OCI-LY7 (cell line): Measurements from ENCODE around the gene CARNS1. TPM values are rescaled to one million over a fixed set of nuclear protein-coding genes. Genes with fewer than 3 reads are reported as not detected.

Experiments
- BruUV-seq: library from RNA; stranded (reverse); fragments of 400-500 nt; replicated peaks from 2 replicates; lab custom pipeline; 2021; lab: Mats Ljungman, UMichigan
- CTCF ChIA-PET: fragments of 300-600 bp; sonication (Branson Sonifier 250); formaldehyde crosslinking; loops from one replicate; lab custom pipeline; 2022; ENCODE audit warnings: antibody characterized with exemption; ENCODE audit not compliant: unreplicated experiment; lab: Charles Lee
- POLR2A ChIA-PET: fragments of 300-600 bp; sonication (Branson Sonifier 250); formaldehyde crosslinking; loops from one replicate; lab custom pipeline; 2022; ENCODE audit warnings: antibody characterized with exemption; lab: Charles Lee
- DNase-seq: peaks from one replicate; pipeline ENCODE4 v3.0.0-alpha.2; 2015; ENCODE audit warnings: low spot score
- H2AFZ ChIP-seq: fragments of 200-600 bp; sonication (generic), shearing (Covaris generic); 2 replicates; pipeline ENCODE4 v1.6.1; 2014; ENCODE audit warnings: mild to moderate bottlenecking, antibody characterized with exemption, low read length, moderate library complexity
- H3K27ac ChIP-seq: fragments of 200-600 bp; sonication (generic); 2 replicates; pipeline ENCODE4 v1.5.1; 2014; ENCODE audit warnings: mixed run types, low read depth, mild to moderate bottlenecking, moderate library complexity, low read length, inconsistent platforms; ENCODE audit not compliant: poor library complexity, severe bottlenecking
- H3K36me3 ChIP-seq: fragments of 200-600 bp; sonication (generic); 2 replicates; pipeline ENCODE4 v1.6.1; 2014; ENCODE audit warnings: mild to moderate bottlenecking, antibody characterized with exemption, low read length, moderate library complexity, mixed read lengths; ENCODE audit not compliant: insufficient read depth
- H3K4me1 ChIP-seq: fragments of 200-600 bp; sonication (generic); 2 replicates; pipeline ENCODE4 v1.5.1; 2014; ENCODE audit warnings: mild to moderate bottlenecking, low read length; ENCODE audit not compliant: insufficient read depth, poor library complexity, severe bottlenecking
- H3K4me2 ChIP-seq: fragments of 200-600 bp; sonication (generic); 2 replicates; pipeline ENCODE4 v1.6.1; 2014; ENCODE audit warnings: mild to moderate bottlenecking, low read length
- H3K4me3 ChIP-seq: fragments of 200-600 bp; sonication (generic); 2 replicates; pipeline ENCODE4 v1.5.1; 2014; ENCODE audit warnings: mild to moderate bottlenecking, low read depth, low read length; ENCODE audit not compliant: poor library complexity, severe bottlenecking
- H3K79me2 ChIP-seq: fragments of 200-600 bp; sonication (generic); 2 replicates; pipeline ENCODE4 v1.6.1; 2016; ENCODE audit warnings: low read depth, mild to moderate bottlenecking, low read length, moderate library complexity, mixed read lengths; ENCODE audit not compliant: insufficient read depth
- H3K9me2 ChIP-seq: fragments of 200-600 bp; sonication (generic); 2 replicates; pipeline ENCODE4 v1.6.1; 2016; ENCODE audit warnings: mild to moderate bottlenecking, low read length, mixed read lengths; ENCODE audit not compliant: insufficient read depth
- H3K9me3 ChIP-seq: fragments of 200-600 bp; sonication (generic); 2 replicates; pipeline ENCODE4 v1.6.1; 2014; ENCODE audit warnings: mild to moderate bottlenecking, mixed run types, low read length, mixed read lengths
- H4K20me1 ChIP-seq: fragments of 200-600 bp; sonication (generic); 2 replicates; pipeline ENCODE4 v1.6.1; 2014; ENCODE audit warnings: mild to moderate bottlenecking, antibody characterized with exemption, low read length, moderate library complexity, mixed read lengths; ENCODE audit not compliant: insufficient read depth
- EZH2phosphoT487 ChIP-seq: fragments of 200-600 bp; sonication (generic); IDR thresholded peaks from 2 replicates; pipeline ENCODE4 v1.6.1; 2018; ENCODE audit warnings: low read depth, borderline replicate concordance, mild to moderate bottlenecking, mixed run types, antibody characterized with exemption, low read length, moderate library complexity, mixed read lengths
- intact Hi-C: fragments of 100-400 bp; cut with micrococcal nuclease; formaldehyde crosslinking; loops from one replicate; pipeline ENCODE4 v1.10.0; 2022; ENCODE audit not compliant: unreplicated experiment
- total RNA-seq, 2 experiments: library from RNA; depleted of rRNA in 1 of 2; stranded (reverse); fragments of >200 nt in 1 of 2; shearing (Covaris generic) in 1 of 2; gene quantifications; 2 replicates each; pipeline ENCODE4 v1.2.3, GENCODE V29; 2014 to 2022
- TF ChIP-seq, protein P1 (sequence below): fragments of 200-600 bp; sonication (generic); conservative IDR thresholded peaks from 2 replicates; pipeline ENCODE4 v1.5.1; 2014; ENCODE audit warnings: mild to moderate bottlenecking, antibody characterized with exemption, low read length, moderate library complexity, mixed read lengths

Gene CARNS1
- total RNA-seq, 2 experiments from 2014 or later, result 0.06 to 0.21 TPM

- ChIA-PET POLR2A (interaction anchor here (1.0 kb wide), 1 partner anchor 19 kb away, joined by 4 read pairs; the partner anchor contains the start of gene PTPRCAP), CTCF (interaction anchor here (0.5 kb wide), 1 partner anchor 17 kb away, joined by 3 read pairs; no protein-coding TSS in a partner anchor)
- intact Hi-C loops, result no loop called here
- peaks cover 41% of the 10 kb centered on the region for H3K4me1 ChIP-seq
- no peak for DNase-seq
- H3K9me3 ChIP-seq, result no peaks in the 10 kb centered on the region
- no peaks in the 10 kb centered on the region for H3K36me3 ChIP-seq
- H4K20me1 ChIP-seq, result no peaks in the 10 kb centered on the region
- H3K9me2 ChIP-seq, result no peaks in the 10 kb centered on the region
- TF ChIP-seq, protein P1, sequence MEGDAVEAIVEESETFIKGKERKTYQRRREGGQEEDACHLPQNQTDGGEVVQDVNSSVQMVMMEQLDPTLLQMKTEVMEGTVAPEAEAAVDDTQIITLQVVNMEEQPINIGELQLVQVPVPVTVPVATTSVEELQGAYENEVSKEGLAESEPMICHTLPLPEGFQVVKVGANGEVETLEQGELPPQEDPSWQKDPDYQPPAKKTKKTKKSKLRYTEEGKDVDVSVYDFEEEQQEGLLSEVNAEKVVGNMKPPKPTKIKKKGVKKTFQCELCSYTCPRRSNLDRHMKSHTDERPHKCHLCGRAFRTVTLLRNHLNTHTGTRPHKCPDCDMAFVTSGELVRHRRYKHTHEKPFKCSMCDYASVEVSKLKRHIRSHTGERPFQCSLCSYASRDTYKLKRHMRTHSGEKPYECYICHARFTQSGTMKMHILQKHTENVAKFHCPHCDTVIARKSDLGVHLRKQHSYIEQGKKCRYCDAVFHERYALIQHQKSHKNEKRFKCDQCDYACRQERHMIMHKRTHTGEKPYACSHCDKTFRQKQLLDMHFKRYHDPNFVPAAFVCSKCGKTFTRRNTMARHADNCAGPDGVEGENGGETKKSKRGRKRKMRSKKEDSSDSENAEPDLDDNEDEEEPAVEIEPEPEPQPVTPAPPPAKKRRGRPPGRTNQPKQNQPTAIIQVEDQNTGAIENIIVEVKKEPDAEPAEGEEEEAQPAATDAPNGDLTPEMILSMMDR, result no peak
- no peak for TF ChIP-seq EZH2phosphoT487
- no peaks in the 10 kb centered on the region for H3K79me2 ChIP-seq
- H3K27ac ChIP-seq, result no peak overlapping the region
- no peak overlapping the region for H3K4me2 ChIP-seq
- H3K4me3 ChIP-seq, result no peak overlapping the region
- H2AFZ ChIP-seq, result no peak overlapping the region
- BruUV-seq, result no TSS peak
Observed at GRCh38 chr11:67456068-67456705, 40.7 kb downstream of the CARNS1 start.

GRCh38 chr11:67457453-67457852 is 42.0 kb downstream of the CARNS1 start:
- Histone ChIP-seq H3K27ac (no peak overlapping the region), H3K36me3 (no peaks in the 10 kb centered on the region)
- intact Hi-C loops, result no loop called here

More at GRCh38 chr11:67457453-67457852, 42.0 kb downstream of the CARNS1 start:
- no peak for TF ChIP-seq EZH2phosphoT487
- TF ChIP-seq, protein P1, result no peak
- Histone ChIP-seq H3K4me1 (peaks cover 43% of the 10 kb centered on the region), H3K9me3 (no peaks in the 10 kb centered on the region), H4K20me1 (no peaks in the 10 kb centered on the region), H3K4me2 (no peak overlapping the region), H2AFZ (no peak overlapping the region), H3K9me2 (no peaks in the 10 kb centered on the region), H3K4me3 (no peak overlapping the region), H3K79me2 (no peaks in the 10 kb centered on the region)
- POLR2A ChIA-PET, result interaction anchor here (2.0 to 5.3 kb wide), 3 partner anchors 9 to 20 kb away, joined by 13 to 38 read pairs (median 37); partner anchors contain the start of genes PTPRCAP and TMEM134
- CTCF ChIA-PET, result no interaction called here
- BruUV-seq, result no TSS peak
- DNase-seq, result no peak
